GM18909 (cell line): ENCODE results near the gene FTO.

Experiments
- ATAC-seq: cut with Tn5 transposase; IDR thresholded peaks from one replicate; pipeline ENCODE4 v1.9.1; 2021; ENCODE audit warnings: mild to moderate bottlenecking; ENCODE audit not compliant: unreplicated experiment, poor library complexity

Gene FTO

GRCh38 chr16:53775821-53776431 lies 72.0 kb downstream of the FTO start:
- ATAC-seq, result no peak

GRCh38 chr16:53779186-53779585 lies 75.2 kb downstream of the FTO start:
- ATAC-seq, result no peak

GRCh38 chr16:53780051-53780450 lies 76.1 kb downstream of the FTO start:
- no peak for ATAC-seq

DNA sequence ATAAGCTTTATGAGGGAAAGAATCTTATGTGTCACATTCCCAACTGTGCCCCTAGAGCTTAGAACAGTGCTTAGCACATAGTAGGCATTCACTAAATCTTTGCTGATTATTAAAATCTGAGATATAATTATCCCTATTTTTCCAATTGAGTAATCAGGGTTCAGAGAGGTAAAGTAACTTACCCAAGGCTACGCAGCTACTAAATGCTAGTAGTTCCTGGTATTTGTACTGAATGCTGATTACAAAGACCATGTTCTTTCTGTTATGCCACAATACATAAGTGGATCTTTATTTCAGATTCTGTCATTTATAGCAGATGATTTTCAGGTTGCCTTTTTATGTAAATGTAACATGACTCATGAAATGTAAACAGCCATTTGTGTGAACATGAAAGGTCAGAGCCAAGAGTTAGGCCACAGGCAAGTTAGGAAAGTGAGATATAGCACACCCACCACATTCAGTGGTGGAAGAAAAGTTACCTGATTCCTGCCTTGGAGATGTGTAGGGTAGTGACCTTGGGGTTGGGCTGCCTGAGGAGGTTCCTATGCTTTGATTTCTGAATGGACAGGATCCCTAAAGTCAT lies 77.2 kb downstream of the FTO start:
- no peak for ATAC-seq

- ATAC-seq, result no peak
Measured at GRCh38 chr16:53782148-53782547, 78.2 kb downstream of the FTO start.

- no peak for ATAC-seq
Measured at GRCh38 chr16:53784291-53784690, 80.3 kb downstream of the FTO start.

DNA sequence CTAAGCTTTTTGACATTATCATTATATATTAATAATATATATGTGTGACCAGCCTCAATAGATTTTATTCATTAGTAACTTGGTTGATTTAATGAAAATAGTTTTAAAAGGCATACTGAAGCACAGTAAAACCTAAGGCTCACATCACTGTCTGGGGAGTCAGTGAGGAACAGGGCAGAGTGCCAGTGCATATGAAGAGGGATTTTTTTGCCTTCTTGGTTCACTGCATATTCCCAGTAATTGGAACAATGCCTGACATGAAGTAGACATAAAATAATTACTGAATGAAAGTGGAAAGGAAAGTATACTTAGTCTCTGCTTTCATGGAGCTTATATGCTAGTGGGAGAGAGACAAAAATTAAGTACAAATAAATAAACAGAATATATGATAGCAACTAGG lies 81.1 kb downstream of the FTO start:
- no peak for ATAC-seq

DNA sequence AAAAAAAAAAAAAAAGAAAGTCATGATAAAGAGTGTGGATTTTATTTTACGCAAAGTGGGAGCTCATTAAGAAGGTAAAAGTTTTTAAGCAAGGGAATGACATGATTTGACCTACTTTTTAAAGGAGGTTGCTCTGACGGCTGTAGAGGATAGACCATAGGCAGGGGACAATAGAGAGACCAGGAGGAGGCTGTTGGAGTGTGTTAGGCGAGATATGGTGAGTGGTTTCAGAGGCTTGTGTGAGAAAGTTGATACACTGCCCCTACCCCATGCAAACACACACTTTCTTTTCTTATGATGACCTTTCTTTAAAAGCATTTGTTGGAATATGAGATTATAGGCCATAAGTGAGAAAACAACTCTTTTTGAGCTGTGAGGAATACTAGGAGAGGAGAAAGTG lies 82.0 kb downstream of the FTO start:
- ATAC-seq, result no peak

DNA sequence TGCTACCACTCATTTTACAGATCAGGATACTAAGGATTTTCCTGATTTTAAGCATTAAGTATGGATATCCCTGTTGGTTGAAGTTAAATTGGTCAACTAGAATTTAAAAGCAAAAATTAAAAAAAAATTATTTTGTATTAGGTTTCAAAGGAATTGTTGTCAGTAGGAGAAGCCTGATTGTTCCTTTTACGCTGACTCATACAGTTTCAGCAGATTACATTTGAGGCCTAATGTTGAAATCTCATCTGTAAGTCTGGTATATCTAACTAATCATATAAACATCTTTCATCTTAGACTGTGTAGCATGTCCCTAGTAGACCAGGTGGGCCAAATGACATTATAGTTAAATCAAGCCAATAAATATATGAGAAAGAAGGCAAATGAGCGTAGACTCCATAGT lies 83.5 kb downstream of the FTO start:
- ATAC-seq, result no peak

DNA sequence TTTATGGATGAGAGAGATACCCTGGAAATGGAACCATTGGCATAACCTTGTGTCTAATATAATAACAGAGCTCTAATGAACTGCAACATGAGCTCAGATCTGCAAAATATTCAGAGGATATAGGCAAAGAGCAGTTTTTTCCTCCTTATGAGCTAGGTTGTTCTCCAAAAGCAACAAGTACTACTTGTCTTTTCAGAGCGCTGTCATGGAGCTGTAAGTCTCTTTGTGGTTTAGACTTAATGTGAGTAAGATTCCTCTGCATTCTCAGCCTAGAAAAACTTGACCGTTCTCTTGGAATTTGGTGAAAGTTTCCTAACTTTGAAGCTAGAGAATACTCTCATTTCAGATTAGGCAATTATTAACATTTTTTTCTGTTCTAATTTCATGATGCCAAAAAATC lies 85.2 kb downstream of the FTO start:
- no peak for ATAC-seq

GRCh38 chr16:53792161-53792951 lies 88.4 kb downstream of the FTO start:
- ATAC-seq, result no peak

DNA sequence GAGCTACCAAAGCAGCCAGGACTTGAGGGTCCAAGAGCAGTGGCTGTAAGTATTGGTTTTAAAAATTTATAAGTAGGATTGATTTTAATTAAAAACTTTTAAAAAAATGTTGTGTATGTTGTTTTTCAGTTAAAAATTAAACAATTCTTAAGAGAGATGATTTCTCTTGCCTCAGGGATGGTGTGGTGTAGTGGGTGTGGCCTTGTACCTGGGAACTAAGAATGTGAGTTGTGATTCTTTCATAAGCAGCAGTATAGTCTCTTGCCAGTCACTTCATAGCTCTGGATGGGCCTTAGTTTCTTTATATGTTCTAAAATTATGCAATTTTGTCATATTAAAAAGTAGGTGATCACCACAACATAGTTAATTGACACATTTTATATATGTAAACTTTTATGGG lies 99.5 kb downstream of the FTO start:
- no peak for ATAC-seq

DNA sequence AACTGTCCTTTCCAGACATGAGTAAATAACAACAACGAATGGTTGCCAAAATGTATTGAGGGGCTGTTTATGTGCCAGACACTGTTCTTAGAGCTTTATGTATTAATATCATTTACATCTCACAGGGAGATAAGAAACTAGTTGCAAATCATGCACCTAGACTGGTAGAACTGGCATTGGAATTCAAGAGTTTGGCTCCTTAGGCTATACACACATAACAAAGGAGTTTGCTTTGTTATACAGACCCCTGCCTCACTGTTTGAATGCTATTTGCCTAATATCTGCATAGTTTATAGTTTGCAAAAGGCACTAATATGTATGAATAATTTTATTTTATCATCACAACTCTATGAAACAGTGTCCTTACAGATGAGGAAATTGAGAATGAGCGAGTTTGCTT lies 100.0 kb downstream of the FTO start:
- ATAC-seq, result no peak

DNA sequence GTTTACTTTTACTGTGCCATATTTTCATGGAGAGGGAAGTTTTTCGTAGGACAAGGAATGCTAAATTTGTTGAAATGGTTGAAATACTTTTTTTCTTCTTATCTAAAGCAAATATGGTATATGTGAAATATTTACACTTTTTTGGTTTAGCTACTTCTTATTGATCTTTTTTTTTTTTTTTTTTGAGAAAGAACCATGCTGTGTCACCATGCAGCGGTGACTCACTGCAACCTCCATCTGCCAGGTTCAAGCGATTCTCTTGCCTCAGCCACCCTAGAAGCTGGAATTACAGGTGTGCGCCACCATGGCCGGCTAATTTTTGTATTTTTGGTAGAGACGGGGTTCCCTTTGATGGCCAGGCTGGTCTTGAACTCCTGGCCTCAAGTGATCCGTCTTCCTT lies 100.5 kb downstream of the FTO start:
- ATAC-seq, result no peak

DNA sequence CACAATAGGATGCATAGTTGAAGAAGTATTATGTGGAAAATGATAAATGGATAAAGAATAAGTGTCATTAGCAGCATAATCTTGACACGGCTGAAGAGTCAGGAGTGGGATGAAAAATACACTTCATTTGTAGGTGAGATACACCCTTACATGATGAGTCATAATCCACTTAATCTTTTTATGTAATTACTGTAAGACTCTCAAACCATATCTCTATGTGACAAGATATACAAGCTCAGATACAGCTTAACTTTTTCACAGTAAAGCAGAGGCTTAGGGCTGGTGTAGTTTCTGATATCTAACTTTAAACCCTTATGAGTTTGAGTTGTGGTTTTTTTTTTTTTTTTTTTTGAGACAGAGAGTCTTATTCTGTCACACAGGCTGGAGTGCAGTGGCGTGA lies 101.2 kb downstream of the FTO start:
- no peak for ATAC-seq

DNA sequence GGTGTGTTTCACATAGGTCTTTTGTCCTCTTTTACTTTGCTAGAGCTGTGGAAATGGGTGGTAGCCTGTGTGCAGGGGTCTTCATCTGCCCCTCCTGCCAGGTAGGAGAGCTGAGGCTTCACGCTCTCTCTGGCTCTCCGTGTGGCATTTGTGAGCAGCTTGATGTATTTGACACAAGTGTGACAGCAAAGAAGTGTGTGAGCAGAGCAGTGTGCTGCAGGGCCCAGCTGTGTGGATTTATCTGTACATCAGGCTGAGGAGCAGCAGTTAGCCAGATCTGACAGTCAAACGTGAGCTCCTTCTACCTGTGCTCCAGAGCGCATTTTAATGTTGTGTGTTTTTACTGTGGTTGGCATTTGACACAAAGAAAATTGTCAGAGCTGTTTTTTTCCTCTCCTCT lies 101.8 kb downstream of the FTO start:
- no peak for ATAC-seq

GRCh38 chr16:53809088-53809932 lies 105.4 kb downstream of the FTO start:
- ATAC-seq, result no peak

GRCh38 chr16:53812914-53813313 lies 109.0 kb downstream of the FTO start:
- ATAC-seq, result no peak

DNA sequence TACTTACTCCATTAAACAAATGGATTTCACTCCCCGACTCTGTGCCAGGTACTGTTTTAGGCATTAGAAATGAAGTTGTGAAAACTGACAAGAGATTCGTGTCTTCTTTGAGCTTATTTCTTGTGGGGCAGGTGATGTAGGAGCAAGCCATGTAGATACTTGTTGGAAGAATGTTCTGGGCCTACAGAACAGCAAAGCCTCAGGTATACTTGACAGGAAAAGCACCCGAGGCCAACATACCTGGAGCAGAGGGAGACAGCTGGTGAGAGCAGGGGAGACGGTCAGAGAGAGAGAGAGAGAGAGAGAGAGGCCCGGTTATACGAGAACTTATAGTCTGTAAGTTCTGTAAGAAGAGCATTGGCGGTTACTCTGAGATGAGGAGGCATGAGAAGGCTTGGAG lies 110.8 kb downstream of the FTO start:
- ATAC-seq, result no peak

- no peak for ATAC-seq
Measured at GRCh38 chr16:53816211-53816836, 112.4 kb downstream of the FTO start.
